Body of pancreas (tissue), 4 donors: ENCODE measurements around the gene IFT22. TPM values are rescaled to one million over a fixed set of nuclear protein-coding genes. Genes with fewer than 3 reads are reported as not detected.

Experiments used
- ATAC-seq: fragments of 150-250 bp; one replicate; pipeline ENCODE4 v1.9.1; 2016
- DNase-seq, 4 donors: peaks; one replicate each; pipeline ENCODE4 v3.0.0-alpha.2; 2019
- H3K27ac ChIP-seq, 4 donors: fragments of 200-600 bp; sonication (generic); 1 replicate in 3 of 4; 2 replicates in 1 of 4; pipeline versions ENCODE4 v1.5.1 to v1.6.1; 2016 to 2019; ENCODE audit warnings: mild to moderate bottlenecking in 1 of 4, mixed read lengths in 1 of 4, moderate library complexity in 1 of 4
- H3K27me3 ChIP-seq, 2 donors: fragments of 200-600 bp; sonication (generic); one replicate each; pipeline ENCODE4 v1.6.0; 2016; ENCODE audit warnings: mild to moderate bottlenecking in 1 of 2
- H3K36me3 ChIP-seq, 2 donors: fragments of 200-600 bp; sonication (generic); replicated peaks in 1 of 2; 2 replicates each; pipeline ENCODE4 v1.5.1; 2016; ENCODE audit warnings: low read depth in 2 of 2; ENCODE audit not compliant: insufficient read depth in 1 of 2
- H3K4me1 ChIP-seq: fragments of 200-600 bp; sonication (generic); one replicate; pipeline ENCODE4 v1.6.0; 2016
- H3K4me3 ChIP-seq, 2 donors: fragments of 200-600 bp; sonication (generic); 1 replicate in 1 of 2; 2 replicates in 1 of 2; pipeline ENCODE4 v1.5.1; 2016 to 2019
- H3K9me3 ChIP-seq, 3 donors: fragments of 200-600 bp; sonication (generic); 1 replicate in 2 of 3; 2 replicates in 1 of 3; pipeline ENCODE4 v1.5.1; 2016
- POLR2A ChIP-seq, 3 donors: fragments of 450-650 bp; IDR thresholded peaks; one replicate each; pipeline ENCODE4 v1.6.1; 2016; ENCODE audit warnings: antibody characterized with exemption in 3 of 3, mild to moderate bottlenecking in 2 of 3
- WGBS, 2 donors: methylation state at CpG; one replicate each; pipeline ENCODE4 v1.1.5; 2017; 5-methylcytosine and 5-hydroxymethylcytosine counted together
- intact Hi-C: fragments of 100-400 bp; cut with DNase I; formaldehyde crosslinking; loops from one replicate; pipeline ENCODE4 v1.15.1; 2023
- total RNA-seq, 2 donors: library from RNA; depleted of rRNA; stranded (reverse); fragments of >200 nt; gene quantifications; one replicate each; pipeline ENCODE4 v1.1.0, GENCODE V29; 2016
- TF ChIP-seq, protein P1 (sequence below), 7 experiments: fragments of 450-650 bp in 4 of 7; fragments of 200-600 bp in 3 of 7; sonication (generic) in 3 of 7; IDR thresholded peaks; one replicate each; pipeline ENCODE4 v1.5.1; 2016 to 2019; ENCODE audit warnings: antibody characterized with exemption in 7 of 7

IFT22 gene
- total RNA-seq, 2 donors from 2014 or later: 18.7 to 31.0 TPM

GRCh38 chr7:101319401-101319800 is 2.2 kb downstream of the IFT22 start:
- intact Hi-C loops: no loop called here
- H3K36me3 ChIP-seq: no peaks in the 10 kb centered on the region

DNA sequence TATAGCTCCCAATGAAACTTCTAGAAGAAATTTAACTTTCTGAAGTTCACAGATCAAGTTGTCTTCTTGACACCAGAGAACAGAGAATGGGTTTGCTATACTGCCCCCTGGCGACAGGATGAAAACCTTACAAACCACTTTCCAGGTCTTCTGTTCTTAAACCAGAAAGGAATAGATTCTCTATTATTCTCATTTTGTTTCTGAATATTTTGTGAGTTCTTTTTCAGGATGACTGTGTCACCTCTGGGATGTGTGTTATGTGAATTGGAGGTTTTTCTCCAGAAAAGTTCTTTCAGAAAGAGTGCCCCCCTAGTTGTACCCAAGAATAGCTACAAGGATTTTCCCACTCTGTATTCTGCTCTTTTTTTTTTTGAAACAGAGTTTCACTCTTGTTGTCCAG is 6.3 kb downstream of the IFT22 start:
- no peak overlapping the region for H3K4me3 ChIP-seq
- TF ChIP-seq POLR2A (IDR thresholded peaks at IDR 0.05): no peak
- TF ChIP-seq, protein P1, sequence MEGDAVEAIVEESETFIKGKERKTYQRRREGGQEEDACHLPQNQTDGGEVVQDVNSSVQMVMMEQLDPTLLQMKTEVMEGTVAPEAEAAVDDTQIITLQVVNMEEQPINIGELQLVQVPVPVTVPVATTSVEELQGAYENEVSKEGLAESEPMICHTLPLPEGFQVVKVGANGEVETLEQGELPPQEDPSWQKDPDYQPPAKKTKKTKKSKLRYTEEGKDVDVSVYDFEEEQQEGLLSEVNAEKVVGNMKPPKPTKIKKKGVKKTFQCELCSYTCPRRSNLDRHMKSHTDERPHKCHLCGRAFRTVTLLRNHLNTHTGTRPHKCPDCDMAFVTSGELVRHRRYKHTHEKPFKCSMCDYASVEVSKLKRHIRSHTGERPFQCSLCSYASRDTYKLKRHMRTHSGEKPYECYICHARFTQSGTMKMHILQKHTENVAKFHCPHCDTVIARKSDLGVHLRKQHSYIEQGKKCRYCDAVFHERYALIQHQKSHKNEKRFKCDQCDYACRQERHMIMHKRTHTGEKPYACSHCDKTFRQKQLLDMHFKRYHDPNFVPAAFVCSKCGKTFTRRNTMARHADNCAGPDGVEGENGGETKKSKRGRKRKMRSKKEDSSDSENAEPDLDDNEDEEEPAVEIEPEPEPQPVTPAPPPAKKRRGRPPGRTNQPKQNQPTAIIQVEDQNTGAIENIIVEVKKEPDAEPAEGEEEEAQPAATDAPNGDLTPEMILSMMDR (IDR thresholded peaks at IDR 0.05): peak; percentile 40 to 59 (median 49)
- DNase-seq: peak; percentile 37 to 54 (median 50)
- ATAC-seq: no peak
- H3K4me1 ChIP-seq: no peaks in the 10 kb centered on the region
- H3K36me3 ChIP-seq: no peaks in the 10 kb centered on the region
- H3K27me3 ChIP-seq: no peaks in the 10 kb centered on the region
- H3K27ac ChIP-seq: no peak overlapping the region
- no peaks in the 10 kb centered on the region for H3K9me3 ChIP-seq
- WGBS, 2 donors: 0% methylated on average over 1 of the region's 1 CpG
- intact Hi-C loops: no loop called here

More at GRCh38 chr7:101319401-101319800, 2.2 kb downstream of the IFT22 start:
- Histone ChIP-seq H3K9me3 (no peaks in the 10 kb centered on the region), H3K4me1 (peaks cover 13% of the 10 kb centered on the region), H3K27ac (no peak overlapping the region), H3K27me3 (no peaks in the 10 kb centered on the region), H3K4me3 (no peak overlapping the region)
- 70 to 73% methylated on average over 5 of the region's 5 CpGs for WGBS, 2 donors
- no peak for ATAC-seq
- no peak for DNase-seq
- TF ChIP-seq POLR2A (IDR thresholded peaks at IDR 0.05): no peak
- TF ChIP-seq, protein P1 (IDR thresholded peaks at IDR 0.05): no peak

DNA sequence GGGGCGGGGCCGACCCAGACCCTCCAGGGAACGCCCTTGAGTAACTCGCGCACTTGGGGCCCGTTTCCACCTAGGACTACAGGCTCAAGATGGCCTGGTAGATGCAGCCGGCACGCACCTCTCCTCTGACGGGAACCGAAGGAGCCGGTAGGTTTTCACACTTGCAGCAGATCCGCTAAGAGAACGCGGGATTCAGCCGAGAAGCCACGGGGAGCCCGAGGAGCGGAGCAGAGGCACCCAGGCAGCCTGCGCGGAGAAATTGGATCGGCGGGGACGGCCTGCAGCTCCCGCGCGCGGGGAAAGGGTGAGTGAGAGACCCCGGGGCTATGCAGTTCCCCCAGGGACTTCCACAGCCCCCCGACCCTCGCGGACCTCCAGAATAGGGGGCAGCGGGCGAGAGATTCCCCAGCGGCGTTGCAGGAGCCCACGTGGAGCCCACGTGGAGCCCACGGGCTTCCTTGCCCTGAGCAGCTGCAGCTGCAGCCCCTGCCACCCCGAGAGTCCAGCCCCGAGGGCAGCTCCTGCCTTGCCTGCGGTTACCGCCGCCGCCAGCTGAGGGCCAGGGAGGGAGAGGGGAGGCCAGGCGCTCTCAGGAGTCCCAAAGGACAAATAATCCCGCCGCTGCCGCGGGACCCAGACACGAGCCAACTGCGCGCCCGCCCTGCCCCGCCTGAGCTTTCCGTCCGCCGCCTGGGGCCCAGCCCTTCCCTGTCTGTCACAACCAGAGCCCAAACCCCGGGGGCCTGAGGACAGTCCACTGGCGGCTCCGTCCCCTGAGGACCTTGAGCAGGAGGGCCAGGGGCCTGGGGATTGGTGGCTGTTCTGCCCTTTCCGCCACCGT is 13.1 kb downstream of the IFT22 start:
- intact Hi-C loops: no loop called here
- no peaks in the 10 kb centered on the region for H3K36me3 ChIP-seq
- DNase-seq: peak; percentile 87 to 94 (median 92)
- ATAC-seq: peak; percentile 94
- H3K27ac ChIP-seq: peak overlapping the region in 3 of 4 donors; percentile 38 to 65 (median 58)
- peak overlapping the region; percentile 9 to 62 for H3K4me3 ChIP-seq
- H3K4me1 ChIP-seq: peaks cover 14% of the 10 kb centered on the region
- 0 to 6% methylated on average over 13 to 46 of the region's 62 CpGs for WGBS, 2 donors
- H3K9me3 ChIP-seq: peaks cover 0 to 4% (median 0%) of the 10 kb centered on the region in 3 donors
- H3K27me3 ChIP-seq: no peaks in the 10 kb centered on the region
- TF ChIP-seq, protein P1 (IDR thresholded peaks at IDR 0.05): peak in 1 of 7 experiments; percentile 16
- TF ChIP-seq POLR2A (IDR thresholded peaks at IDR 0.05): peak; percentile 34 to 68 (median 63)

- H3K36me3 ChIP-seq: no peaks in the 10 kb centered on the region
- no peak for DNase-seq
- intact Hi-C loops: no loop called here
- no peak overlapping the region for H3K4me3 ChIP-seq
- peaks cover 22% of the 10 kb centered on the region for H3K4me1 ChIP-seq
- ATAC-seq: no peak
- WGBS, 2 donors: 78 to 87% methylated on average over 7 to 9 of the region's 9 CpGs
- H3K9me3 ChIP-seq: peaks cover 0 to 4% (median 0%) of the 10 kb centered on the region in 3 donors
- no peak for TF ChIP-seq POLR2A (IDR thresholded peaks at IDR 0.05)
- TF ChIP-seq, protein P1 (IDR thresholded peaks at IDR 0.05): no peak
- H3K27ac ChIP-seq: no peak overlapping the region
- H3K27me3 ChIP-seq: peaks cover 0 to 15% of the 10 kb centered on the region in 2 donors
Observed at GRCh38 chr7:101306307-101306706, 15.3 kb downstream of the IFT22 start.
